PFSK-1 (cell line): ENCODE results near the gene LRRC7.

ENCODE experiments used
- FOXP2 ChIP-seq: optimal IDR thresholded peaks from 2 replicates; pipeline ENCODE3; 2011; ENCODE audit warnings: borderline replicate concordance, control low read depth, inconsistent platforms; ENCODE audit not compliant: insufficient read depth; ENCODE audit errors: extremely low read length, extremely low read depth
- POLR2AphosphoS5 ChIP-seq: IDR thresholded peaks from 2 replicates; pipeline ENCODE4 v1.6.1; 2012; ENCODE audit warnings: low read depth, mild to moderate bottlenecking, control low read depth, low read length, moderate library complexity
- SIN3A ChIP-seq: IDR thresholded peaks from 2 replicates; pipeline ENCODE4 v1.6.1; 2012; ENCODE audit warnings: mild to moderate bottlenecking, low read length, moderate library complexity, borderline replicate concordance; ENCODE audit not compliant: insufficient read depth
- TAF1 ChIP-seq: IDR thresholded peaks from 2 replicates; pipeline ENCODE4 v1.6.1; 2012; ENCODE audit warnings: low read length, control low read depth, borderline replicate concordance; ENCODE audit not compliant: insufficient read depth
- TF ChIP-seq, protein P1 (sequence below), 2 experiments: IDR thresholded peaks; 2 replicates each; pipeline versions ENCODE4 v1.6.1 to v1.8.0; 2011 to 2012; ENCODE audit warnings: low read depth in 2 of 2, low read length in 2 of 2, control low read depth in 1 of 2, inconsistent platforms in 1 of 2, mild to moderate bottlenecking in 1 of 2, moderate library complexity in 1 of 2; ENCODE audit not compliant: insufficient read depth in 1 of 2

LRRC7 gene

DNA sequence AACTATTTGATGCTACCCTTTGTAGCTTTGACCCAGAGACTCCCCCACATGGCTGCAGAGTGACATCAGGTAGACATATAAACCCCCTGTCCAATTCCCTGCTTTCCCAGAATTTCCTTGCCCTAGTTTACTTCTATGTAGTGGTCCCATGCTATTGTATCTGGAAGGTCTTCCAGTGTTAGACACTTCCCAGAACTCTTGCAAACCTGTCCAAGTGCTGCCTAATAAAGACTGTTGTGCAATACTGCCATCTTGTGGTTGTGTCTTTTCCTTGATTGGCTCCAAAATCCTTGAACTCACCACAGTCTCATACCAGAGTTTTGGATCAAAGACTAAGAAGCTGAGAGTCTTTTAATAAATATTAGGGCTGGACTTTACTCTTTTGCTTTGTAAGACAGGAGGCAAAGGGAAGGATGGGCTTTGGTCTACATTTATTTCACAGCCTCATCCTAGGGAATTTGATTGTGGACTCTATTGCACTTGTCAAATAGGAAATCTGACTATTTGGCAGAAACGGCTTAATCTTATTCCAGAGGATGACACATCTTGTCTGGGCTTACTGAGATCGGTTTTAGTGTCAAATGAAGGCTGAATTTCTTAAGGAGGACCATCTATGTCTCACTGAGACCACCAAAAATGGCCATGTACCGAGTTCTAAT is 169.9 kb downstream of the LRRC7 start:
- TF ChIP-seq, protein P1, sequence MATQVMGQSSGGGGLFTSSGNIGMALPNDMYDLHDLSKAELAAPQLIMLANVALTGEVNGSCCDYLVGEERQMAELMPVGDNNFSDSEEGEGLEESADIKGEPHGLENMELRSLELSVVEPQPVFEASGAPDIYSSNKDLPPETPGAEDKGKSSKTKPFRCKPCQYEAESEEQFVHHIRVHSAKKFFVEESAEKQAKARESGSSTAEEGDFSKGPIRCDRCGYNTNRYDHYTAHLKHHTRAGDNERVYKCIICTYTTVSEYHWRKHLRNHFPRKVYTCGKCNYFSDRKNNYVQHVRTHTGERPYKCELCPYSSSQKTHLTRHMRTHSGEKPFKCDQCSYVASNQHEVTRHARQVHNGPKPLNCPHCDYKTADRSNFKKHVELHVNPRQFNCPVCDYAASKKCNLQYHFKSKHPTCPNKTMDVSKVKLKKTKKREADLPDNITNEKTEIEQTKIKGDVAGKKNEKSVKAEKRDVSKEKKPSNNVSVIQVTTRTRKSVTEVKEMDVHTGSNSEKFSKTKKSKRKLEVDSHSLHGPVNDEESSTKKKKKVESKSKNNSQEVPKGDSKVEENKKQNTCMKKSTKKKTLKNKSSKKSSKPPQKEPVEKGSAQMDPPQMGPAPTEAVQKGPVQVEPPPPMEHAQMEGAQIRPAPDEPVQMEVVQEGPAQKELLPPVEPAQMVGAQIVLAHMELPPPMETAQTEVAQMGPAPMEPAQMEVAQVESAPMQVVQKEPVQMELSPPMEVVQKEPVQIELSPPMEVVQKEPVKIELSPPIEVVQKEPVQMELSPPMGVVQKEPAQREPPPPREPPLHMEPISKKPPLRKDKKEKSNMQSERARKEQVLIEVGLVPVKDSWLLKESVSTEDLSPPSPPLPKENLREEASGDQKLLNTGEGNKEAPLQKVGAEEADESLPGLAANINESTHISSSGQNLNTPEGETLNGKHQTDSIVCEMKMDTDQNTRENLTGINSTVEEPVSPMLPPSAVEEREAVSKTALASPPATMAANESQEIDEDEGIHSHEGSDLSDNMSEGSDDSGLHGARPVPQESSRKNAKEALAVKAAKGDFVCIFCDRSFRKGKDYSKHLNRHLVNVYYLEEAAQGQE (IDR thresholded peaks at IDR 0.05; ENCODE audit: insufficient read depth in 1 of 2, low read depth in 2 of 2, low read length in 2 of 2) = no peak
- TF ChIP-seq FOXP2 = no peak
- no peak for TF ChIP-seq SIN3A
- no peak for TF ChIP-seq TAF1
- no peak for TF ChIP-seq POLR2AphosphoS5

DNA sequence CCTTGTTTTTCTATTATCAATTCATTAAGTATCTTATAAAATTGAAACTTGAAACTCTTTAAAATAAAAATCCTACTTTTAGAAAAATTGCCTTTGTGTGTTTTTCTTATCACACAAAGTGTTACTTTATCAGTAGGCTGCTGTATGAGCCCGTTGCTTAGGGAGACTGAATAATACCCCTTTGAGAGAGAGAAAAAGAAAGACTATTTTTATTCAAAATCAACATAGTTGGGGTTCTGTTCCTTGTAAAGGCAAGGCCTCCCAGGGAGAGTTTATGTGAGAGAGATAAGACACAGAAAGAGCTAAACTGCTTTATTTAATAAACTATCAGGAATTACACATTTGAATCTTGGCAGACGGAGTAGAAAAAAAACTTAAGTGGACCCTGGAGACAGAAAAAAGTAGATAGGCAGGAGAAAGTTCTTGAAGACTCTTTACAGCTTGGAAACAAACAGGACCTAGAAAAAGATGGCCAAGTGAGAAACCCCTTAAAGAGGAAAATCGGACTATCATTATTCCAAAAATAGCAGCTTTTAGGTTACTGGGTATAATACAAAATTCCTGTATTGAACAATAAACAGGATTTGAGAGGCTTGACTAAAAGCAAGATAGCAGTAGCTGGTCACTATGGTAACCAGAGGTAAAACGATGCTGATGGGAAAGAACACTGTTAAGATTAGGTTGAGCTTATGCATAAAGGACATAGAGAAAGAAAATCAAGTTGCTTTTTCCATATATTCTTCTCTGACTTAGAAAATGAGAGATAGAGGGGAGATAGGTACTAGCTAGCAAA is 170.9 kb downstream of the LRRC7 start:
- TF ChIP-seq, protein P1 (IDR thresholded peaks at IDR 0.05; ENCODE audit: insufficient read depth in 1 of 2, low read depth in 2 of 2, low read length in 2 of 2) = no peak
- TF ChIP-seq FOXP2 = no peak
- TF ChIP-seq SIN3A = no peak
- no peak for TF ChIP-seq POLR2AphosphoS5
- TF ChIP-seq TAF1 = no peak

DNA sequence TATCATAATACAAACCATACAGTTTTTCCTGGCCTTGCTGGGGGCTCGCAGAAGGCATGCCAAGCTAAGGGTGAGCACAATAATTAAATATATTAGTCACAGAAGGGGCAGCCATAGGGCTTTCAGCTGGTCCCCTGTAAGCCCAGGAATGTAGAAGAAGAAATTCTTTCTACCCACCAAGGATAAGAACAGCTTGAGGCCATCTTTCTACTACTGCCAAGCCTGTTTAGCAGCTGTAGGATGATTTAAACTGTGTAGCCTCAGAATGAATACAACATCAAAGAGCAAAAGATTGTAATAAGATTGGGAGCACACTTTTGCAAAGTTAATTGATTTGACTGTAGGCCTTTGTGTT is 171.5 kb downstream of the LRRC7 start:
- TF ChIP-seq, protein P1 (IDR thresholded peaks at IDR 0.05; ENCODE audit: insufficient read depth in 1 of 2, low read depth in 2 of 2, low read length in 2 of 2) = no peak
- TF ChIP-seq FOXP2 (no peak), TAF1 (no peak), POLR2AphosphoS5 (no peak), SIN3A (no peak)

DNA sequence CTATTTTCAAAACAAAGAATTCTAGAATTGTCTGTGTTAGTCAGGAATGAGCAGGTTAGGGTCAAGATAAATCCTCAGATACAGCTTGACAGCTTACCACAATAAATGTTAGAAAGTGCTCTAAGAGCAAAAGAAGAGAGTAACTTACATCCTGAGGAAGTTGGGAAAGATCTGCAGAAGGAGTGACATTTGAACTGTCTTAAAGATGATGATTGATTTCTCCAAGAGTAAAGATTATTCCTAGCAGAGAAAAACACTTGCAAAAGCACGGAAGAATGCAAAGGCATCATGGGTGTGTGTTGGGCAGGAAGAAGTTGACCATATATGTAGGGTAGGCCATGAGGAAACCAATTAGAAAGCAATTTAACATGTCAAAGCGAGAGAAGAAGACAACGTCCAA is 175.4 kb downstream of the LRRC7 start:
- TF ChIP-seq FOXP2 (no peak), TAF1 (no peak)

DNA sequence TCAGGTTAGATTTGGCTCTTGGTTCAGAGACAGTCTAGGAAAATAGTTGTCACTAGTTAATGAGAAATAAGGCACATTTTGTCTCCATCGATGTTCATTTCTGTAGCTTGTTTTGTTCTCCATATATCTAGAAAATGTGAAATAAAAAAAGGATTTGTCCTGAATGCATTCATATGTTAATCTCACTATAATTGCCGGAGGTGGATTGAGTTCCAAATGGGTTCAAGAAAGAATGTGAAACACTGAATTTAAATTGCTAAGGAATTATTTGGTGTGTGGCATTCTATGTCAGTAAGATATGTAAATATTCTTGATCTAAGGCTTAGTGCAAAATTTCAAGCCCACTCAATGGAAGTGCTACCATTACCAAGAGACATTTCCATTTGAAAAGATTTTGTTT is 176.7 kb downstream of the LRRC7 start:
- TF ChIP-seq FOXP2 (no peak), TAF1 (no peak), SIN3A (no peak), POLR2AphosphoS5 (no peak)
- TF ChIP-seq, protein P1 (IDR thresholded peaks at IDR 0.05; ENCODE audit: insufficient read depth in 1 of 2, low read depth in 2 of 2, low read length in 2 of 2) = no peak
